Measurements from ENCODE around the gene ZNF275. TPM values are rescaled to one million over a fixed set of nuclear protein-coding genes. Genes with fewer than 3 reads are reported as not detected.

The ZNF275 gene
- total and polyA plus RNA-seq, 2 of the 4 experiments (the other 2 are of a cell fraction): 6.6 to 9.7 TPM

DNA sequence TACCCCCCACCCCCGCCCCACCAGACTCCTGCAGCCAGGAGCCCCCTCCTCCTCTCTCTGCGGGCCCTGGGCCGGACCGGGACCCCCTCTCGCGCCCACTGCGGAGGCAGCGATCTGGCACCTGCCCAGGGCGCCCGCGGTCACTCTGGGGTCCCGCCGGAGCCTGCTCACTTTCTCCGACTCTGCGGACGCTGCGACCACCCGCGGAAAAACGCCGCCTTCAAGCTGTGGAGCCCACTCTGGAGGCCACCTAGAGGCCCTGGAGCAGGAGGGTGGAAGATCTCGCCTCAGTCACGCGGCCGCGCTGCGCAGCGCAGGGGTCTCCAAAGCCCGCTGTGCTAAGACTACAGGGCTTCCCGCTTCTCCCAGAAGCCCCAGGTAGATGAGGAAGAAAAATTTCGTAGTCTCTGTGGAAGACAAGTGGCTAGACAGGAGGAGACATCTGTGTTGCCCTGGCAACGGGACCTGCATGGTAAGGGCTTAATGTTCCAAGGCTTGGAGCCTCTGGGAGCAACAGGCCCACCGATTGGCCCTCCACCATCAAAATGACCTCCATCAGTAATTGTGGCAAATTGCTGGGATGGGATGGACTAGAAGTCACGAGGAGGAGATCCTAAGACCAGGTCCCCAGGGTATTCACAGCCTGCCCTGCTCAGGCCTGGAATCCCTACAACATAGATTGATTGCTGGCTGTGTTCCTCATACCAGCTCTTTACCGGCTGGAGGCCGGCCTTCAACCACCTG lies 12.4 kb upstream of the ZNF275 start, which contains the start of gene PNMA6F:
Gene PNMA6F (minus strand): TSS at position 387 of the 744 bp plus-strand sequence. CDS start 1,093 bp downstream, outside the sequence.
- H4K20me1 ChIP-seq (ENCODE audit: insufficient read depth, low read length): no peaks in the 10 kb centered on the region
- ATAC-seq (ENCODE audit: low read depth) (no peak), DNase-seq (no peak)
- H3K9me3 ChIP-seq (ENCODE audit: control insufficient read depth, insufficient read depth, low read length): peaks cover 2% of the 10 kb centered on the region; the same call in 1 of the 2 replicates
- no peak within 1 kb of the TSS for H3K4me3 ChIP-seq (ENCODE audit: insufficient read depth, low read depth, low read length)
- WGBS, 2 experiments (ENCODE audit: extremely low coverage in 2 of 2, insufficient read length in 1 of 2): no CpG with 5 or more reads among the region's 36 CpGs
- H3K14ac ChIP-seq (replicated peaks; ENCODE audit: low read depth, low read length): no peak within 1 kb of the TSS
- H2BK15ac ChIP-seq (ENCODE audit: low read depth, low read length): no peak within 1 kb of the TSS
- no peak within 1 kb of the TSS for H4K91ac ChIP-seq (ENCODE audit: insufficient read depth, low read depth, low read length)
- no peaks in the 10 kb centered on the region for H3K4me1 ChIP-seq (ENCODE audit: control insufficient read depth, insufficient read depth, low read length)
- in situ Hi-C loops (cut with MboI; ENCODE audit: low sequenced_read_pairs) (no loop called here), intact Hi-C loops (cut with micrococcal nuclease) (no loop called here), dilution Hi-C loops (cut with HindIII; ENCODE audit: low sequenced_read_pairs, unreplicated experiment) (no loop called here)
- H3K27me3 ChIP-seq (ENCODE audit: control insufficient read depth, insufficient read depth, low read length): peaks cover 9% of the 10 kb centered on the region; the same call in 1 of the 2 replicates
- TF ChIP-seq FOS (IDR thresholded peaks at IDR 0.05; ENCODE audit: low read depth, low read length): no peak
- no peak for TF ChIP-seq NFE2L2 (IDR thresholded peaks at IDR 0.05; ENCODE audit: low read depth, low read length)
- TF ChIP-seq, protein P1, sequence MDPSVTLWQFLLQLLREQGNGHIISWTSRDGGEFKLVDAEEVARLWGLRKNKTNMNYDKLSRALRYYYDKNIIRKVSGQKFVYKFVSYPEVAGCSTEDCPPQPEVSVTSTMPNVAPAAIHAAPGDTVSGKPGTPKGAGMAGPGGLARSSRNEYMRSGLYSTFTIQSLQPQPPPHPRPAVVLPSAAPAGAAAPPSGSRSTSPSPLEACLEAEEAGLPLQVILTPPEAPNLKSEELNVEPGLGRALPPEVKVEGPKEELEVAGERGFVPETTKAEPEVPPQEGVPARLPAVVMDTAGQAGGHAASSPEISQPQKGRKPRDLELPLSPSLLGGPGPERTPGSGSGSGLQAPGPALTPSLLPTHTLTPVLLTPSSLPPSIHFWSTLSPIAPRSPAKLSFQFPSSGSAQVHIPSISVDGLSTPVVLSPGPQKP (IDR thresholded peaks at IDR 0.05; ENCODE audit: borderline replicate concordance, low read depth, low read length): no peak
- TF ChIP-seq CTCF (conservative IDR thresholded peaks at IDR 0.05; ENCODE audit: low read depth, low read length): no peak
- no peak for TF ChIP-seq RFX5 (IDR thresholded peaks at IDR 0.05; ENCODE audit: low read depth, low read length)
- TF ChIP-seq MXI1 (IDR thresholded peaks at IDR 0.05; ENCODE audit: borderline replicate concordance, low read depth, low read length): no peak
- no peak for TF ChIP-seq RCOR1 (IDR thresholded peaks at IDR 0.05; ENCODE audit: insufficient replicate concordance, low read length)
- TF ChIP-seq, protein P2, sequence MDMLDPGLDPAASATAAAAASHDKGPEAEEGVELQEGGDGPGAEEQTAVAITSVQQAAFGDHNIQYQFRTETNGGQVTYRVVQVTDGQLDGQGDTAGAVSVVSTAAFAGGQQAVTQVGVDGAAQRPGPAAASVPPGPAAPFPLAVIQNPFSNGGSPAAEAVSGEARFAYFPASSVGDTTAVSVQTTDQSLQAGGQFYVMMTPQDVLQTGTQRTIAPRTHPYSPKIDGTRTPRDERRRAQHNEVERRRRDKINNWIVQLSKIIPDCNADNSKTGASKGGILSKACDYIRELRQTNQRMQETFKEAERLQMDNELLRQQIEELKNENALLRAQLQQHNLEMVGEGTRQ (IDR thresholded peaks at IDR 0.05; ENCODE audit: low read depth, low read length): no peak
- no peak for TF ChIP-seq MAFK (IDR thresholded peaks at IDR 0.05; ENCODE audit: low read depth, low read length)
- no peak for TF ChIP-seq BHLHE40 (IDR thresholded peaks at IDR 0.05; ENCODE audit: low read depth, low read length)
- TF ChIP-seq CEBPB (IDR thresholded peaks at IDR 0.05; ENCODE audit: low read depth, low read length): no peak
- no peak for TF ChIP-seq CHD1 (IDR thresholded peaks at IDR 0.05; ENCODE audit: low read depth, low read length)
- no peak for TF ChIP-seq POLR2A (IDR thresholded peaks at IDR 0.05; ENCODE audit: low read depth, low read length)
- no peak within 1 kb of the TSS for H4K5ac ChIP-seq (ENCODE audit: low read depth, low read length)
- POLR2A ChIA-PET (ENCODE audit: unreplicated experiment): no interaction called here
- H3K23ac ChIP-seq (ENCODE audit: low read depth, low read length): no peak within 1 kb of the TSS
- no TSS peak for BruUV-seq (replicated peaks)
- no peak within 1 kb of the TSS for H3K4ac ChIP-seq (ENCODE audit: low read depth, low read length)
- H2AK5ac ChIP-seq (ENCODE audit: low read depth, low read length): no peak within 1 kb of the TSS
- no peak within 1 kb of the TSS for H2BK5ac ChIP-seq (ENCODE audit: low read depth, low read length, poor library complexity, severe bottlenecking)
- H2BK120ac ChIP-seq (ENCODE audit: low read depth, low read length): no peak within 1 kb of the TSS
- H3K56ac ChIP-seq (ENCODE audit: extremely low read depth, insufficient read depth, low read length): no peak within 1 kb of the TSS
- H3K79me1 ChIP-seq (ENCODE audit: low read depth in 1 of 2, low read length in 2 of 2): no peaks in the 10 kb centered on the region
- no peak within 1 kb of the TSS for H3K18ac ChIP-seq (ENCODE audit: low read depth, low read length)
- CTCF ChIA-PET: no interaction called here
- H3K36me3 ChIP-seq (ENCODE audit: control insufficient read depth, insufficient read depth, low read length): no peaks in the 10 kb centered on the region
- H2BK20ac ChIP-seq (ENCODE audit: low read depth, low read length): no peak within 1 kb of the TSS
- no peak within 1 kb of the TSS for H2AK9ac ChIP-seq (replicated peaks; ENCODE audit: low read depth, low read length, poor library complexity)
- no peak within 1 kb of the TSS for H3K27ac ChIP-seq (ENCODE audit: insufficient read depth, low read length)
- H2AFZ ChIP-seq (replicated peaks; ENCODE audit: low read length, poor library complexity): no peak within 1 kb of the TSS
- no peaks in the 10 kb centered on the region for H3K9me1 ChIP-seq (ENCODE audit: insufficient read depth, low read length)
- no peak within 1 kb of the TSS for H4K8ac ChIP-seq (ENCODE audit: low read depth in 2 of 2, low read length in 2 of 2)
- no peak within 1 kb of the TSS for H3K9ac ChIP-seq (ENCODE audit: low read depth, low read length)
- H3K4me2 ChIP-seq (ENCODE audit: low read depth, low read length): no peak within 1 kb of the TSS
